Hepatocyte (in vitro differentiated cells): ENCODE results near the gene ARSG. TPM values are rescaled to one million over a fixed set of nuclear protein-coding genes. Genes with fewer than 3 reads are reported as not detected.

ENCODE experiments used
- DNase-seq: peaks from one replicate; pipeline ENCODE4 v3.0.0-alpha.2; 2016; ENCODE audit warnings: low spot score
- H2AFZ ChIP-seq: fragments of 200-600 bp; sonication (generic); 2 replicates; pipeline ENCODE4 v1.6.0; 2016; ENCODE audit warnings: antibody characterized with exemption, mild to moderate bottlenecking
- H3K27ac ChIP-seq: fragments of 200-600 bp; sonication (generic); 2 replicates; pipeline ENCODE4 v1.5.1; 2016; ENCODE audit warnings: mild to moderate bottlenecking
- H3K27me3 ChIP-seq: fragments of 200-600 bp; sonication (generic); 2 replicates; pipeline ENCODE4 v1.6.1; 2016
- H3K36me3 ChIP-seq: fragments of 200-600 bp; sonication (generic); replicated peaks from 2 replicates; pipeline ENCODE4 v1.5.1; 2016; ENCODE audit warnings: low read depth; ENCODE audit not compliant: insufficient read depth
- H3K4me1 ChIP-seq: fragments of 200-600 bp; sonication (generic); 2 replicates; pipeline ENCODE4 v1.5.1; 2016; ENCODE audit warnings: mild to moderate bottlenecking, moderate library complexity; ENCODE audit not compliant: insufficient read depth
- H3K4me2 ChIP-seq: fragments of 200-600 bp; sonication (generic); 2 replicates; pipeline ENCODE4 v1.6.0; 2016
- H3K4me3 ChIP-seq: fragments of 200-600 bp; sonication (generic); 2 replicates; pipeline ENCODE4 v1.5.1; 2016; ENCODE audit warnings: mild to moderate bottlenecking
- H3K79me2 ChIP-seq: fragments of 200-600 bp; sonication (generic); 2 replicates; pipeline ENCODE4 v1.6.0; 2017; ENCODE audit warnings: mild to moderate bottlenecking
- H3K9me2 ChIP-seq: fragments of 200-600 bp; sonication (generic); replicated peaks from 2 replicates; pipeline ENCODE4 v1.6.0; 2017; ENCODE audit warnings: mild to moderate bottlenecking; ENCODE audit not compliant: insufficient read depth
- H3K9me3 ChIP-seq: fragments of 200-600 bp; sonication (generic); 2 replicates; pipeline ENCODE4 v1.5.1; 2016; ENCODE audit warnings: low read depth, mild to moderate bottlenecking
- H4K20me1 ChIP-seq: fragments of 200-600 bp; sonication (generic); 2 replicates; pipeline ENCODE4 v1.6.0; 2016; ENCODE audit warnings: mild to moderate bottlenecking; ENCODE audit not compliant: insufficient read depth, poor library complexity, severe bottlenecking
- CTCF ChIP-seq: fragments of 200-600 bp; sonication (generic); IDR thresholded peaks from 2 replicates; pipeline ENCODE4 v1.5.1; 2016; ENCODE audit warnings: antibody characterized with exemption, mild to moderate bottlenecking; ENCODE audit not compliant: poor library complexity
- EZH2 ChIP-seq: fragments of 200-600 bp; sonication (generic); IDR thresholded peaks from 2 replicates; pipeline ENCODE4 v1.6.1; 2016; ENCODE audit warnings: antibody characterized with exemption, mild to moderate bottlenecking, borderline replicate concordance
- EZH2phosphoT487 ChIP-seq: fragments of 200-600 bp; sonication (generic); IDR thresholded peaks from one replicate; pipeline ENCODE4 v1.6.1; 2018; ENCODE audit warnings: antibody characterized with exemption, mild to moderate bottlenecking, low read depth, moderate library complexity; ENCODE audit not compliant: unreplicated experiment, severe bottlenecking
- WGBS: methylation state at CpG from one replicate; pipeline ENCODE4 v1.1.6; 2016; ENCODE audit warnings: low lambda C conversion rate; ENCODE audit errors: missing lambda C conversion rate; 5-methylcytosine and 5-hydroxymethylcytosine counted together
- polyA plus RNA-seq: library from polyadenylated mRNA; unstranded; fragments of >200 nt; fragmentation: Nextera tagmentation; extraction: Ambion mirVana; gene quantifications from 2 replicates; pipeline ENCODE4 v1.2.1, GENCODE V29; 2016
- total RNA-seq: library from RNA; depleted of rRNA; stranded (reverse); fragments of >200 nt; gene quantifications from 2 replicates; pipeline ENCODE4 v1.2.3, GENCODE V29; 2014

ARSG gene
- total and polyA plus RNA-seq, 2 experiments from 2014 or later, result 1.3 to 1.4 TPM

GRCh38 chr17:68288804-68289203 lies 2.5 kb upstream of the ARSG start:
- no peak overlapping the region for H3K4me3 ChIP-seq
- H3K27me3 ChIP-seq, result peaks cover 51% of the 10 kb centered on the region
- no peaks in the 10 kb centered on the region for H3K9me2 ChIP-seq
- H3K79me2 ChIP-seq, result no peaks in the 10 kb centered on the region
- no peak overlapping the region for H3K27ac ChIP-seq
- peaks cover 11% of the 10 kb centered on the region for H3K4me1 ChIP-seq
- H3K4me2 ChIP-seq, result no peak overlapping the region
- no peak for DNase-seq
- H3K9me3 ChIP-seq, result no peaks in the 10 kb centered on the region
- no peak overlapping the region for H2AFZ ChIP-seq
- H3K36me3 ChIP-seq, result no peaks in the 10 kb centered on the region
- TF ChIP-seq EZH2phosphoT487 (no peak), CTCF (no peak), EZH2 (no peak)
- 75% methylated on average over 7 of the region's 7 CpGs for WGBS
- no peaks in the 10 kb centered on the region for H4K20me1 ChIP-seq

- Histone ChIP-seq H3K4me3 (no peak overlapping the region), H3K27me3 (peaks cover 58% of the 10 kb centered on the region), H3K27ac (no peak overlapping the region), H3K9me2 (no peaks in the 10 kb centered on the region), H4K20me1 (no peaks in the 10 kb centered on the region), H3K4me2 (no peak overlapping the region), H3K79me2 (no peaks in the 10 kb centered on the region), H3K9me3 (no peaks in the 10 kb centered on the region), H3K4me1 (peaks cover 11% of the 10 kb centered on the region), H2AFZ (no peak overlapping the region), H3K36me3 (no peaks in the 10 kb centered on the region)
- TF ChIP-seq CTCF, result no peak
- TF ChIP-seq EZH2, result peak; percentile 4
- 69% methylated on average over 7 of the region's 7 CpGs for WGBS
- DNase-seq, result no peak
These were observed 1.8 kb upstream of the ARSG start for GRCh38 chr17:68289473-68289872.

GRCh38 chr17:68289936-68290267 lies 1.4 kb upstream of the ARSG start:
- no peak for DNase-seq
- H3K4me2 ChIP-seq, result peak overlapping the region; percentile 97
- TF ChIP-seq CTCF (no peak), EZH2 (no peak)

More at GRCh38 chr17:68289936-68290267, 1.4 kb upstream of the ARSG start:
- H3K27ac ChIP-seq, result no peak overlapping the region
- H2AFZ ChIP-seq, result no peak overlapping the region
- peaks cover 62% of the 10 kb centered on the region for H3K27me3 ChIP-seq
- H3K79me2 ChIP-seq, result no peaks in the 10 kb centered on the region
- H3K4me3 ChIP-seq, result no peak overlapping the region
- H3K9me2 ChIP-seq, result no peaks in the 10 kb centered on the region
- WGBS, result 28% methylated on average over 9 of the region's 9 CpGs
- H3K9me3 ChIP-seq, result no peaks in the 10 kb centered on the region
- H4K20me1 ChIP-seq, result no peaks in the 10 kb centered on the region
- peaks cover 11% of the 10 kb centered on the region for H3K4me1 ChIP-seq
- no peaks in the 10 kb centered on the region for H3K36me3 ChIP-seq
